HepG2 (cell line): ENCODE results near the gene ANKRD22. TPM values are rescaled to one million over a fixed set of nuclear protein-coding genes. Genes with fewer than 3 reads are reported as not detected.

Experiments used
- ATAC-seq: fragments of 200-7000 bp; cut with Tn5 transposase; 3 replicates; pipeline ENCODE4 v1.9.1; 2020; ENCODE audit warnings: mild to moderate bottlenecking, moderate library complexity
- BruUV-seq: library from RNA; stranded (reverse); fragments of 400-500 nt; replicated peaks from 2 replicates; lab custom pipeline; 2021; lab: Mats Ljungman, UMichigan
- CTCF ChIA-PET: fragments of 300-600 bp; formaldehyde crosslinking; extraction: SDS; loops from one replicate; lab custom pipeline; 2021; ENCODE audit warnings: low total read pairs, inconsistent platforms, low intra/inter-chr PET ratio; lab: Yijun Ruan, JAX
- POLR2A ChIA-PET: fragments of 350-600 bp; sonication (Branson Sonifier 250); formaldehyde crosslinking; loops from one replicate; lab custom pipeline; 2020; ENCODE audit warnings: antibody characterized with exemption, inconsistent platforms; lab: Yijun Ruan, JAX
- DNase-seq: peaks from one replicate; pipeline ENCODE4 v3.0.0-alpha.2; 2015; ENCODE audit warnings: low spot score
- FAIRE-seq: peaks from 3 replicates; lab custom pipeline; 2011; peaks lifted over from hg19 to GRCh38; lab: Jason Lieb, UNC
- H2AFZ ChIP-seq: one replicate; pipeline ENCODE4 v1.6.1; 2011; ENCODE audit warnings: low read length, inconsistent platforms
- H3K27ac ChIP-seq: fragments of 300-600 bp; 3 replicates; pipeline ENCODE4 v1.8.0; 2011; ENCODE audit warnings: mixed run types, mild to moderate bottlenecking, mixed read lengths, low read length, inconsistent platforms; ENCODE audit not compliant: insufficient read depth; ENCODE audit errors: extremely low read length
- H3K27me3 ChIP-seq, 2 experiments: fragments of 200-600 bp in 1 of 2; 2 replicates in 1 of 2; 3 replicates in 1 of 2; pipeline versions ENCODE4 v1.6.0 to v1.8.0; 2011; ENCODE audit warnings: low read length in 2 of 2, mild to moderate bottlenecking in 2 of 2, moderate library complexity in 2 of 2, inconsistent platforms in 1 of 2; ENCODE audit not compliant: insufficient read depth in 2 of 2, control insufficient read depth in 1 of 2
- H3K36me3 ChIP-seq, 2 experiments: fragments of 200-600 bp in 1 of 2; replicated peaks in 1 of 2; 2 replicates in 1 of 2; 3 replicates in 1 of 2; pipeline versions ENCODE4 v1.5.1 to v1.8.0; 2011; ENCODE audit warnings: low read length in 2 of 2, inconsistent platforms in 1 of 2; ENCODE audit not compliant: insufficient read depth in 2 of 2, control insufficient read depth in 1 of 2
- H3K4me1 ChIP-seq: 2 replicates; pipeline ENCODE4 v1.5.1; 2012; ENCODE audit warnings: low read length, inconsistent platforms; ENCODE audit not compliant: insufficient read depth
- H3K4me2 ChIP-seq: 2 replicates; pipeline ENCODE4 v1.6.0; 2011; ENCODE audit warnings: low read depth, low read length, inconsistent platforms
- H3K4me3 ChIP-seq, 3 experiments: fragments of 200-600 bp in 1 of 3; sonication (generic), shearing (Covaris generic) in 1 of 3; replicated peaks in 1 of 3; 2 replicates each; pipeline ENCODE4 v1.5.1; 2011 to 2016; ENCODE audit warnings: low read length in 3 of 3, inconsistent platforms in 2 of 3, low read depth in 2 of 3, mild to moderate bottlenecking in 2 of 3, control low read depth in 1 of 3, mixed read lengths in 1 of 3; ENCODE audit not compliant: insufficient read depth in 1 of 3
- H3K79me2 ChIP-seq: one replicate; pipeline ENCODE4 v1.6.1; 2011; ENCODE audit warnings: low read length, inconsistent platforms; ENCODE audit not compliant: insufficient read depth
- H3K9ac ChIP-seq: 2 replicates; pipeline ENCODE4 v1.6.0; 2011; ENCODE audit warnings: mild to moderate bottlenecking, low read depth, low read length, inconsistent platforms; ENCODE audit not compliant: insufficient read depth
- H3K9me3 ChIP-seq: 2 replicates; pipeline ENCODE4 v1.5.1; 2012; ENCODE audit warnings: mild to moderate bottlenecking, low read length
- H4K20me1 ChIP-seq: 2 replicates; pipeline ENCODE4 v1.6.0; 2011; ENCODE audit warnings: inconsistent platforms, mild to moderate bottlenecking, low read length, moderate library complexity; ENCODE audit not compliant: insufficient read depth
- ATF7-NPFF ChIP-seq: sonication (generic); formaldehyde crosslinking; IDR thresholded peaks from 2 replicates; pipeline ENCODE4 v1.8.1; 2023; ENCODE audit warnings: mild to moderate bottlenecking, low read depth, missing genetic modification reagents, moderate library complexity
- DRAP1 ChIP-seq: IDR thresholded peaks from 2 replicates; pipeline ENCODE4 v1.6.1; 2016; ENCODE audit warnings: missing genetic modification reagents, missing compliant biosample characterization
- FOXM1 ChIP-seq: sonication (generic); formaldehyde crosslinking; IDR thresholded peaks from 2 replicates; pipeline ENCODE4 v1.5.0; 2020; ENCODE audit warnings: missing genetic modification reagents
- HNF4G ChIP-seq, 2 experiments: sonication (generic) in 1 of 2; formaldehyde crosslinking in 1 of 2; IDR thresholded peaks; 2 replicates each; pipeline versions ENCODE4 v1.4.0 to v1.6.1; 2011 to 2020; ENCODE audit warnings: borderline replicate concordance in 2 of 2, low read depth in 2 of 2, mild to moderate bottlenecking in 2 of 2, low read length in 1 of 2, missing genetic modification reagents in 1 of 2, moderate library complexity in 1 of 2
- KLF16 ChIP-seq, 2 experiments: sonication (generic) in 1 of 2; formaldehyde crosslinking in 1 of 2; IDR thresholded peaks; 2 replicates each; pipeline versions ENCODE4 v1.6.1 to v1.8.0; 2016 to 2023; ENCODE audit warnings: missing genetic modification reagents in 2 of 2, missing compliant biosample characterization in 1 of 2
- MEIS1 ChIP-seq: sonication (generic); formaldehyde crosslinking; IDR thresholded peaks from 2 replicates; pipeline ENCODE4 v1.9.0; 2021; ENCODE audit warnings: mild to moderate bottlenecking, missing genetic modification reagents, moderate library complexity, borderline replicate concordance
- MYC ChIP-seq: sonication (generic); formaldehyde crosslinking; IDR thresholded peaks from 2 replicates; pipeline ENCODE4 v1.9.0; 2021; ENCODE audit warnings: missing genetic modification reagents, borderline replicate concordance
- NFIB ChIP-seq: sonication (generic); formaldehyde crosslinking; IDR thresholded peaks from 2 replicates; pipeline ENCODE4 v1.9.0; 2021; ENCODE audit warnings: missing genetic modification reagents, mild to moderate bottlenecking, borderline replicate concordance
- POGZ ChIP-seq: sonication (generic); formaldehyde crosslinking; IDR thresholded peaks from 2 replicates; pipeline ENCODE4 v1.4.0; 2020; ENCODE audit warnings: mild to moderate bottlenecking, missing genetic modification reagents
- RBM22 ChIP-seq: fragments of 200-400 bp; formaldehyde crosslinking; optimal IDR thresholded peaks from 2 replicates; pipeline ENCODE3; 2017; ENCODE audit warnings: mild to moderate bottlenecking, low read length, moderate library complexity
- RXRB ChIP-seq: IDR thresholded peaks from 2 replicates; pipeline ENCODE4 v1.6.1; 2016; ENCODE audit warnings: borderline replicate concordance, missing genetic modification reagents, missing compliant biosample characterization
- SP1 ChIP-seq, 2 experiments: fragments of 450-650 bp in 1 of 2; sonication (generic) in 1 of 2; formaldehyde crosslinking in 1 of 2; IDR thresholded peaks; 2 replicates each; pipeline versions ENCODE4 v1.4.0 to v1.6.1; 2016 to 2020; ENCODE audit warnings: missing genetic modification reagents in 1 of 2
- THAP11 ChIP-seq: IDR thresholded peaks from 2 replicates; pipeline ENCODE4 v1.6.1; 2016; ENCODE audit warnings: missing biosample characterization, missing genetic modification reagents
- ZBTB7A ChIP-seq: sonication (generic); formaldehyde crosslinking; IDR thresholded peaks from 2 replicates; pipeline ENCODE4 v1.8.0; 2022; ENCODE audit warnings: mild to moderate bottlenecking, missing genetic modification reagents
- ZNF44 ChIP-seq: sonication (generic); formaldehyde crosslinking; IDR thresholded peaks from 2 replicates; pipeline ENCODE4 v1.5.1; 2020; ENCODE audit warnings: mild to moderate bottlenecking, missing genetic modification reagents
- ZNF614 ChIP-seq: IDR thresholded peaks from 2 replicates; pipeline ENCODE4 v1.6.1; 2018; ENCODE audit warnings: missing biosample characterization, missing genetic modification reagents, inconsistent platforms, borderline replicate concordance
- ZNF816 ChIP-seq: sonication (generic); formaldehyde crosslinking; IDR thresholded peaks from 2 replicates; pipeline ENCODE4 v1.8.0; 2022; ENCODE audit warnings: missing genetic modification reagents, mild to moderate bottlenecking, borderline replicate concordance
- WGBS: methylation state at CpG from one replicate; pipeline ENCODE4 v1.1.6; 2017; ENCODE audit warnings: low lambda C conversion rate; 5-methylcytosine and 5-hydroxymethylcytosine counted together
- in situ Hi-C: cut with HindIII; loops from 2 replicates; pipeline ENCODE4 v1.10.0; 2017; ENCODE audit warnings: low pct_unique_long_range_greater_than_20kb; ENCODE audit not compliant: extremely low pct_ligation_motif_present
- intact Hi-C: fragments of 100-400 bp; cut with micrococcal nuclease; formaldehyde crosslinking; loops from one replicate; pipeline ENCODE4 v1.10.0; 2022; ENCODE audit not compliant: unreplicated experiment
- polyA plus RNA-seq, 8 experiments: library from polyadenylated mRNA; depleted of rRNA in 3 of 8; stranded (reverse) in 7 of 8; unstranded in 1 of 8; fragments of >200 nt; fragmentation: Illumina TruSeq in 4 of 8; extraction: Trizol in 4 of 8; gene quantifications; 2 replicates each; pipeline versions ENCODE4 v1.2.1 to v1.2.3, GENCODE V29; 2011 to 2016; ENCODE audit warnings: low read depth in 4 of 8, missing spikeins in 1 of 8, mixed read lengths in 1 of 8; ENCODE audit not compliant: insufficient read depth in 1 of 8
- total RNA-seq, 5 experiments: library from RNA; depleted of rRNA; stranded (reverse); fragments of >200 nt; fragmentation: Illumina TruSeq; extraction: Trizol; gene quantifications; 2 replicates each; pipeline ENCODE4 v1.2.3, GENCODE V29; 2016; ENCODE audit warnings: low read depth in 1 of 5
- TF ChIP-seq, protein P1 (sequence below): sonication (generic); formaldehyde crosslinking; IDR thresholded peaks from 2 replicates; pipeline ENCODE4 v1.8.1; 2023; ENCODE audit warnings: missing genetic modification reagents, inconsistent platforms, borderline replicate concordance

Gene ANKRD22
- total and polyA plus RNA-seq, 2 of the 13 experiments (the other 11 are each of a cell fraction or from before 2014, with no cell fraction given), result not detected

DNA sequence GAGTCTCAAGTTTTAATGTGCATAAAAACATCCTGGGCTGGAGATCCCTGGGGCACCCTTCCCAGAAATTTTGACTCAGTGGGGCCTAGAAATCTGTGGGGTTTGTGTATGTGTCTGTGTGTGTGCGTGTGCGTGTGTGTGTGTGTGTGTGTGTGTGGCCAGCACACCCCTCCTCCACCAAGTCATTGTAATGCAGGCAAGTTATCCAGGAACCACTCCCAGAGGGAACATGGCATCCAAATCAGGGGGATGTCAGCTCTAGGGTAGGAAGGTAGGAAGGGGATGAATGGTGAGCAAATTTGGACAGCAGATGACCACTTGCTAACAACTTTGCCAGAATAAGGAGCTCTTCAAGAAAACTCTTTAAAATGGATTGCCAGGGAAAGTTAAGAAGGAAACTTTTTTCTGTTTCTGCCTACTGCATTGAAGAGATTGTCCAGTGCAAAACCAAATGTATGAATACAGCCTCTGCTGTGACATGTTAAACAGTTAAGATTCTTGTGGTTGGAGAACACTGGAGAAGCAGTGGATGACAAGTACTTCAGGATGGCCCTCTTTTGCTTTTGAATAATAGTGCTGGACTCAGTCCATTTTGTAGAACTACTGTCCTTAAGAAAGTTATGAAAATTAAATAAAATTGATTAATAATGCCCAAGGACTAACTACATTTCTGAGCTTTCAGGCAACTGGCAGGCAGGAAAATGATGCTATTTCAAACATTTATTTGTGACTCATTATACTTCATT, 40.8 kb upstream of the ANKRD22 start (continued):
- TF ChIP-seq DRAP1 (no peak), KLF16 (CRISPR knock-in tag; IDR thresholded peaks at IDR 0.05) (no peak)
- TF ChIP-seq, protein P1, sequence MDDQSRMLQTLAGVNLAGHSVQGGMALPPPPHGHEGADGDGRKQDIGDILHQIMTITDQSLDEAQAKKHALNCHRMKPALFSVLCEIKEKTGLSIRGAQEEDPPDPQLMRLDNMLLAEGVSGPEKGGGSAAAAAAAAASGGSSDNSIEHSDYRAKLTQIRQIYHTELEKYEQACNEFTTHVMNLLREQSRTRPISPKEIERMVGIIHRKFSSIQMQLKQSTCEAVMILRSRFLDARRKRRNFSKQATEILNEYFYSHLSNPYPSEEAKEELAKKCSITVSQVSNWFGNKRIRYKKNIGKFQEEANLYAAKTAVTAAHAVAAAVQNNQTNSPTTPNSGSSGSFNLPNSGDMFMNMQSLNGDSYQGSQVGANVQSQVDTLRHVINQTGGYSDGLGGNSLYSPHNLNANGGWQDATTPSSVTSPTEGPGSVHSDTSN, result no peak

DNA sequence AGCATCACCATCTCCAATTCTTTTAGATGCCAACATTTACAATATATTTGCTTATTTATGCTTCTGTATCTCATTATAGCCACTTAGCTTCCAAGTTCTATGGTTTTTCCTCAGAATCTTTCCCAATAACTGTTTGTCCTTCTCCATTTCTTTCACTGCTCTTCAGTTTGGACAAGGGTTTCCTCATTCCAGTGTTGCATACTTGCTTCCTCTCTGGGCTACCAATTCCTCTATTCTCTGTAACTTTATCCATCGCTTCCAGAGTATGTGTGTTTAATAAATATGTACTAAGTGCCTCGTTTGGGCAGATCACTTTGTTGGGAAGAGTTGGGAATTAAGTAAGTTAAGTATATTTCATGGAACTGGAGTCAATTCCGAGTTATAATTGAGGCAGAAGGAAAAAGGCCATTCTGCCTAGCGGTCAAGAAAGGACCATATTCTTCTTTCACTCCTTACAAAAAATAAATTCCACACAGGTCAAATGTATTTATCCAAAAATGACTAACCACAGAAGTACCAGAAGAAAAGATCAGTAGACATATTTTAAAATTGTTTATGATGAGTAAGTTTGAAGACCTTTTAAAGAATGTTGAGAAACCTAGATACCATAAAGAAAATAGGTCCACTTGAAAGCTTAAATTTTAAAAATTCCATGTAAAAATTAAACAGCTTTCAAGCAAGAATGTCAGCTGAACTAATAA, 39.2 kb upstream of the ANKRD22 start:
- in situ Hi-C loops, result no loop called here
- no TSS peak for BruUV-seq
- no peaks in the 10 kb centered on the region for H3K27me3 ChIP-seq
- CTCF ChIA-PET, result no interaction called here
- POLR2A ChIA-PET, result no interaction called here
- no peaks in the 10 kb centered on the region for H3K36me3 ChIP-seq
- no peak overlapping the region for H3K9ac ChIP-seq
- FAIRE-seq, result no peak
- no peak overlapping the region for H3K4me2 ChIP-seq
- H3K27ac ChIP-seq, result no peak overlapping the region
- intact Hi-C loops, result no loop called here
- no peak overlapping the region for H3K4me3 ChIP-seq
- no peaks in the 10 kb centered on the region for H3K79me2 ChIP-seq
- H3K4me1 ChIP-seq, result peaks cover 11% of the 10 kb centered on the region
- H4K20me1 ChIP-seq, result no peaks in the 10 kb centered on the region
- WGBS, result 55% methylated on average over 4 of the region's 4 CpGs
- ATAC-seq, result no peak
- no peaks in the 10 kb centered on the region for H3K9me3 ChIP-seq
- no peak for DNase-seq
- no peak overlapping the region for H2AFZ ChIP-seq
- no peak for TF ChIP-seq ZNF614 (CRISPR knock-in tag)
- TF ChIP-seq RBM22, result no peak
- no peak for TF ChIP-seq ZNF44
- TF ChIP-seq ATF7-NPFF (CRISPR knock-in tag), result no peak
- no peak for TF ChIP-seq THAP11 (CRISPR knock-in tag)
- TF ChIP-seq ZBTB7A, result no peak
- TF ChIP-seq RXRB (CRISPR knock-in tag), result no peak
- TF ChIP-seq HNF4G (IDR thresholded peaks at IDR 0.05; ENCODE audit: borderline replicate concordance, low read depth, low read length), result no peak
- TF ChIP-seq HNF4G (CRISPR knock-in tag; IDR thresholded peaks at IDR 0.05; ENCODE audit: borderline replicate concordance, low read depth), result no peak
- no peak for TF ChIP-seq SP1 (IDR thresholded peaks at IDR 0.05)
- no peak for TF ChIP-seq SP1 (CRISPR knock-in tag; IDR thresholded peaks at IDR 0.05)
- no peak for TF ChIP-seq ZNF816 (CRISPR knock-in tag)
- no peak for TF ChIP-seq POGZ (CRISPR knock-in tag)
- TF ChIP-seq NFIB (CRISPR knock-in tag), result no peak
- no peak for TF ChIP-seq MYC (CRISPR knock-in tag)
- no peak for TF ChIP-seq MEIS1 (CRISPR knock-in tag)
- TF ChIP-seq FOXM1 (CRISPR knock-in tag), result no peak
